DMS 273 (cell line): ENCODE measurements around the gene BCHE.

Experiments
- DNase-seq: peaks from one replicate; lab custom pipeline; 2025; ENCODE audit not compliant: unreplicated experiment; lab: John Stamatoyannopoulos, UW

The BCHE gene

GRCh38 chr3:165754219-165755007, 82.8 kb downstream of the BCHE start:
- no peak for DNase-seq

GRCh38 chr3:165753560-165753959, 83.7 kb downstream of the BCHE start:
- peak; percentile 12 for DNase-seq

- DNase-seq = no peak
These were observed 85.6 kb downstream of the BCHE start for GRCh38 chr3:165751637-165752036.

- no peak for DNase-seq
These were observed 87.4 kb downstream of the BCHE start for GRCh38 chr3:165749821-165750220.

- no peak for DNase-seq
These were observed 88.0 kb downstream of the BCHE start for GRCh38 chr3:165749241-165749640.

- no peak for DNase-seq
These were observed 89.1 kb downstream of the BCHE start for GRCh38 chr3:165748094-165748493.

GRCh38 chr3:165746874-165747273, 90.3 kb downstream of the BCHE start:
- no peak for DNase-seq

- no peak for DNase-seq
These were observed 93.2 kb downstream of the BCHE start for GRCh38 chr3:165744025-165744424.

GRCh38 chr3:165742351-165742750, 94.9 kb downstream of the BCHE start:
- peak; percentile 13 for DNase-seq

- DNase-seq = no peak
These were observed 107.5 kb downstream of the BCHE start for GRCh38 chr3:165729756-165730155.

- no peak for DNase-seq
These were observed 108.3 kb downstream of the BCHE start for GRCh38 chr3:165728924-165729323.

- DNase-seq = no peak
These were observed 111.9 kb downstream of the BCHE start for GRCh38 chr3:165725296-165725695.
